Dermis microvascular lymphatic vessel endothelial cell (primary cell): ENCODE measurements around the gene SLC2A6. TPM values are rescaled to one million over a fixed set of nuclear protein-coding genes. Genes with fewer than 3 reads are reported as not detected.
A peak's percentile ranks its signal among the peaks of the same experiment; 100 is the strongest.

Source experiments
- DNase-seq, 2 donors: peaks; one replicate each; pipeline versions ENCODE4 v3.0.0 to v3.0.0-alpha.2; 2010; ENCODE audit warnings: low read depth in 2 of 2
- total RNA-seq: library from RNA; depleted of rRNA; stranded (reverse); fragments of >200 nt; gene quantifications from 2 replicates; pipeline ENCODE4 v1.2.1, GENCODE V29; 2014

SLC2A6 gene
- total RNA-seq, 1 donor from 2014 or later, result 24.4 TPM

GRCh38 chr9:133496861-133497842 is 18.3 kb upstream of the SLC2A6 start:
- DNase-seq, result no peak

GRCh38 chr9:133495327-133496293 is 16.7 kb upstream of the SLC2A6 start:
- no peak for DNase-seq

DNA sequence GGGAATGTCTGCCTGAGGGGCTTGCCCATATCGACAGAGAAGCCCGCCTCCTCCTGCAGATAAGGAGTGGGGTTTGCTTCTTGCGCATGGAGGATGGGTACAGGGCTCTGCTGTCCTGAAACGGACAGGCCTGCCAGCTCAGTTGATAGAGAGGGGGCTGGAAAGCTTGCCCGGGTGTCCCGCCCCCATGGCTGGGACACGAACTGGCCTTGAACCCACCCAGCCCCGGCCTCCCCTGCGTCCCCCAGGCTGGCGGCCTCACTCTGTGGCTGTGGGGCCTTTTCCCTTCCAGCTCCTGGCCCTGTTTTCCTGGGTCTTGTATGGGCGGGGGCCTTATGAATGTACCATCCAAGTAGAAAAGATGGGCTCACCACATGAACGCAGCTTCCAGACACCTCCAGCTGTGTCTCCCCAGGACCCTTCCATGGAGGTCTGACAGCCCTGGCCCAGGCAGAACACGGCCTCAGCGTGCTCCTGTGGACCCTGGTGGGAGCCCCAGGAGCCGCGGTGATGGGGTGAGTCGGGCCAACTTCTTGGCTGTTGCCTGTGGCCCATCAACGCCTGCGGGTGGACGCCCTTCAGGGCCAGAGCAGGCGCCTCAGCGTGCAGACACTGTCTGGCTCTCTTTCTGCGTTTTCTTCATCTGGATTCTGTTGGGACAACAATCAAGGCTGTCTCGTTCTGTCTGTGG is 15.9 kb upstream of the SLC2A6 start:
- no peak for DNase-seq

- DNase-seq, result no peak
These were observed 15.1 kb upstream of the SLC2A6 start for GRCh38 chr9:133493845-133494540.

DNA sequence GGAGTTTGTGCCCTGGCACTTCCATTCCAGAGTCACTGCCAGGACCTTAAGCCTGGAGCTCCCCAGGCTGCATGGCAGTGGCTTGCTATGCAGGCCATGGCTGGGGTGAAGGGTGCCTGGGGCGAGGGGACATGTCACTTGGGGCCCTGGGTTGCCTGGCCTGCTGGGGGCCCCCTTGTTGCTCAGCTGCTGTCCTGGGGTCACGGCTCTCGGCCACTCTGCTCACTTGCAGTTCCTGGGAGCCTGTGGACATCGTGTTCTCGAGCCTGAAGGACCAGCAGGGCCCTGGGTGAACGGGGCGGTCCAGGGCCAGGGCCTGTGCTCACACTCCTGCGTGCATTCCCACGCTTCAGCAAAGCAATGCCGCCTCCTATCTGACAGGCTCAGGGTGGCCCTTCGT is 14.5 kb upstream of the SLC2A6 start:
- DNase-seq, result no peak

DNA sequence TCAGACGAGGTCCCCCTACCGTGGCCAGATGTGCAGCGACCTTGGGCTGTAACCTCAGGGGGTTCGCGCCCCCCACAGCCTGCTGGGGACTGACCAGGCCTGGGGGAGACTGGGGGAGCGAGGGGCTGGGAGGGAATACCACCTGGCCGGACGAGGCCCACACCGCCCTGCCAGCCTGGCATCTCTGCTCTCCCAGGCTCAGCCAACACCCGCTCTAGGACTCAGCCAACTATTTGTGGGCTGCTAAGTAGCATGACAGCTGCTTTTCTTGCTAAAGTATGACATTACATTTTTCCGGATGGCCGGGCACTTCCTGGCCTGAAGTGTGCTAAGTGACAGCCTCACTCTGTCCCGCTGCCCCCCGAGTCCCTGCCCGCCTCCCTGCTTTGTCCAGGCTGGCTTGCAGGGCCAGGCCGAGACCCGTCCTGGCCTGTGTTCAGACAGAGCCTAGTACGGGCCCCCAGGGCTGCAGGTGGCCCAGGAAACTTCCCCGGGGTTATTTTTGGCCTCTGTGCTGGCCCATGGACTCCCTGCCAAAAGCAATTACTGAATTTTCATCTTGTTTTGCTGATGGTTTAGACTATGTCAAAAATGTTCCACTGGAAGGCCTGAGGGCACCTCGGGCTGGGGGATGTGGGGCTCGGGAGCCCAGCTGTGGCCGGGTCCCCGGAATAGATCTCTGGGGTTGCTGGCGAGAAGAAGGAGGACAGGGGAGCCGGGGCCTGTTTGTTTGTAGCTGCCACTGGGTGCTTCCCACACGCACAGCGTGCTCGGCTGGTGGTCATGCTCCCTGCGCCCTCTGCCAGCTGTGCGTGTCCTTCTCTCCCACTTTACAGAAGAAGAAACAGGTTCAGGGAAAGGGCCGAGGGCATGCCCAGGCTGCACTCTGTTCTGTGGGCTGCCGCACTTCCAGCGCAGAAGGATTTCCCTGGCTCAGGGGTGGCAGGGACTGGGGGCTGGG is 13.4 kb upstream of the SLC2A6 start:
- DNase-seq, result peak in 1 of 2 donors; percentile 37

DNA sequence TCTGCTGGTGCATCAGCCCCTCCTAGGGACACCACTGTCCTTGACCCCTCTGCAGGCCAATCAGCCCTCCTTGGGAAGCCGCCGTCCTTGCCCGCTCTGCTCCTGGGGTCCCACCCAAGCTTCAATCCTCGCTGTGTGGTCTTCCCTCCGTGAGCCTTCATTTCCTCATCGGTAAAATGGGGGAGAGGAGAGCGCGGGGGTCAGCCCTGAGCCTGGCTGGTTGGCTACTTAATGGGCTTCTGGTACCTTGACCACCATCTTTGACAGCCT is 12.7 kb upstream of the SLC2A6 start:
- DNase-seq, result no peak

GRCh38 chr9:133490865-133491655 is 12.2 kb upstream of the SLC2A6 start:
- no peak for DNase-seq

- DNase-seq, result no peak
These were observed 11.3 kb upstream of the SLC2A6 start for GRCh38 chr9:133490201-133490681.

GRCh38 chr9:133489253-133490190 is 10.6 kb upstream of the SLC2A6 start:
- DNase-seq, result no peak

- no peak for DNase-seq
These were observed 9.9 kb upstream of the SLC2A6 start for GRCh38 chr9:133488686-133489252.

- no peak for DNase-seq
These were observed 8.4 kb upstream of the SLC2A6 start for GRCh38 chr9:133487331-133487725.

DNA sequence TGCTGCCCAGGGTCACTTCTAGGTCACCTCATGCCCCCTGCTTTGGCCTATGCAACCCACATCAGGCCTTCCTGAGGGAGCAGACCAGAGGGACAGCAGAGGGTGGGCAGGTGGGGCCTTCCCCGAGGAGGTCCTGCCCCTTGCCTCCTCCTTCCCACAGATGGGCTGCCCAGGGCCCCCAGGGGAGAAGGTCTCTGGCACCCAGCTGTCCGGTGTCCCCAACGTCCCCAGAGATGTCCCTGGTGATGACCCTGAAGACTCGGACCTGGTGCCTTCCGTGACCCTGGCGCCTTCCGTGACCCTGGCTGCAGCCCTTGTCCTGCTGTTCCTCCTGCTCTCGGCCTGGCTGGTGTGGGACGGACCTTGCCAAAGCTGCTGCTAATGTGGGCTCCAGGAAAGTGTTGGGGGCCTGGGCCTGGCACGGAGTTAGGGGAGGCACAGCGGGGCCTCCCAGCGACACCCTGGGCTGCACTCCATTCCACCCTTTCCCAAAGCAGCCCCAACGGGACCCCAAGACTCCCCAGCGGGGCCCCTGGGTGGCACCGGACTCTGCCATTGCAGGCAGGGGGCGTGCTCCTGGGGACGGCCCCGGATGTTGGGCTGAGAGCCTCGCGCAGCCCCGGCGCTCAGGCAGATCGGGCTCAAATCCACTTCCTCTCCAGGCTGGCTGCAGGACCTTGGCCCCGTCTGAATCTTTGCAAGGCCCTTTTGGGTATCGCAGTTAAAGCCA is 6.8 kb upstream of the SLC2A6 start:
- no peak for DNase-seq

DNA sequence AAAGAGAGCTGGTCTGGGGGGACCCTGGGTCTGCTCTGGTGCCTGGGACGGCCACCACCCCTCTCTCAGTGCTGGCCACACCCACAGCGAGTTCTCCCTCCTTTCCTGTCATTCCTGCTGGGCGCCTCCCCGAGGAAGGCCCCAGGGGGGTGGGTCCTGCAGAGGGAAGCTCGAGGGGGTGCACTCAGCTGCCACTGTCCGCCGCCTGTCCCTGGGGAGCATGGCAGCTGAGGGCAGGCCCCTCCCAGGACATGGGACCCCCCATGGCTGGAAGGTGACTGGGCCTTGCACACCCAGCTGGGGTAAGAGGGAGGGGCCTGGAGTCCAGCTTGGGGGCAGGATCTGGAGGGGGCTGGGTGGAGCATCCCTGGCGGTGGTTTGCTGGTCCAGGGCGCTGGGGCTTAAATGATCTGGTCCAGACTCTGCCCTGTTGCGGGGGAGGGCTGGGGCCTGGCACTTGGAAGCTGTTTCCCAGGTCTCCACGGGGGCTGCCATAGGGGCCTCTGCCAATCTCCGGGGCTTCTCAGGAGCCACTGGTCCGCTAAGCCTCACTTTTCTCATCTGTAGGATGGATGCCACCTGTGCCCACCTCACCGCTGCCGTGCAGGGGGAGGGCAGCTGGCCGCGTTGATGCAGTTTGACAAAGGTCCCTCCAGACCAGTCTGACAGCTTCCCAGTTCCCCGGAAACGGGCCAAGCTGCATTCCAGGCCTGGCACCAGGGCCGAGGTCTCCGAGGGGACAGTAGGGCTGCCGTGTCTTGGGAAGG is 6.0 kb upstream of the SLC2A6 start:
- DNase-seq, result no peak

GRCh38 chr9:133483611-133484010 is 4.7 kb upstream of the SLC2A6 start:
- DNase-seq, result no peak
